Heart left ventricle (tissue), 16 donors: ENCODE data around the gene PRKG1. TPM values are rescaled to one million over a fixed set of nuclear protein-coding genes. Genes with fewer than 3 reads are reported as not detected.

Source experiments
- ATAC-seq, 4 donors: fragments of 200-7000 bp; cut with Tn5 transposase; one replicate each; pipeline ENCODE4 v1.9.1; 2020 to 2022; ENCODE audit warnings: moderate library complexity in 4 of 4, mild to moderate bottlenecking in 3 of 4, moderate number of reproducible peaks in 1 of 4
- DNase-seq, 5 donors: peaks; one replicate each; pipeline ENCODE4 v3.0.0-alpha.2; 2020
- H3K27ac ChIP-seq, 12 donors: fragments of 200-600 bp; sonication (generic) in 4 of 12; one replicate each; pipeline versions ENCODE4 v1.5.0 to v1.8.0; 2016 to 2022; ENCODE audit warnings: mild to moderate bottlenecking in 2 of 12
- H3K27me3 ChIP-seq, 9 donors: fragments of 200-600 bp; sonication (generic) in 2 of 9; one replicate each; pipeline versions ENCODE4 v1.5.1 to v1.8.0; 2016 to 2022; ENCODE audit warnings: mild to moderate bottlenecking in 3 of 9
- H3K36me3 ChIP-seq, 9 donors: fragments of 200-600 bp; sonication (generic) in 2 of 9; one replicate each; pipeline versions ENCODE4 v1.5.0 to v1.8.0; 2018 to 2022; ENCODE audit warnings: mild to moderate bottlenecking in 2 of 9
- H3K4me1 ChIP-seq, 12 donors: fragments of 200-600 bp; sonication (generic) in 4 of 12; one replicate each; pipeline versions ENCODE4 v1.5.0 to v1.8.0; 2016 to 2022; ENCODE audit warnings: mild to moderate bottlenecking in 3 of 12
- H3K4me3 ChIP-seq, 12 donors: fragments of 200-600 bp; sonication (generic) in 4 of 12; one replicate each; pipeline versions ENCODE4 v1.5.0 to v1.8.0; 2017 to 2022; ENCODE audit warnings: mild to moderate bottlenecking in 9 of 12, moderate library complexity in 4 of 12
- H3K9me3 ChIP-seq, 12 donors: fragments of 200-600 bp; sonication (generic) in 4 of 12; one replicate each; pipeline versions ENCODE4 v1.5.0 to v1.8.0; 2016 to 2022; ENCODE audit warnings: mild to moderate bottlenecking in 1 of 12
- CTCF ChIP-seq, 12 donors: fragments of 200-600 bp; sonication (generic) in 4 of 12; IDR thresholded peaks; one replicate each; pipeline versions ENCODE4 v1.5.0 to v1.8.0; 2018 to 2022; ENCODE audit warnings: antibody characterized with exemption in 12 of 12, mild to moderate bottlenecking in 5 of 12
- POLR2A ChIP-seq, 2 donors: fragments of 450-650 bp; IDR thresholded peaks; one replicate each; pipeline ENCODE4 v1.6.1; 2017; ENCODE audit warnings: antibody characterized with exemption in 2 of 2, mild to moderate bottlenecking in 2 of 2, moderate library complexity in 2 of 2
- WGBS, 4 donors: extraction: QIAGEN DNeasy Blood & Tissue Kit in 2 of 4; methylation state at CpG; one replicate each; pipeline versions ENCODE4 v1.1.5 to v1.1.7; 2013 to 2018; 5-methylcytosine and 5-hydroxymethylcytosine counted together
- intact Hi-C, 10 donors: fragments of 100-400 bp; cut with DNase I; formaldehyde crosslinking; loops; one replicate each; pipeline versions ENCODE4 v1.11.1 to v1.14.2; 2022
- polyA plus RNA-seq, 2 donors: library from polyadenylated mRNA; stranded (reverse); fragments of 200-250 nt; gene quantifications; one replicate each; pipeline ENCODE4 v1.2.3, GENCODE V29; 2013
- total RNA-seq, 9 donors: library from RNA; depleted of rRNA in 2 of 9; stranded (reverse); fragments of >200 nt in 2 of 9; fragmentation: NEBNext Ultra II Directional in 3 of 9; extraction: Animal tissue kit (Norgen Biotek cat#: 25700) in 3 of 9; gene quantifications; one replicate each; pipeline versions ENCODE4 v1.1.0 to v1.2.4, GENCODE V29; 2016 to 2023
- donor health status: ischemic (EF 13 %, LVEDD 7.1; RV severe dilation, severe dysfunction).
- donor health status: healthy with polysubstance abuse.
- donor health status: DM: no; HTN: yes; CAD: no.
- donor health status: DM: no; HTN: no; CAD: no.
- donor health status: ischemic (EF 25% LVEDD 6.9; RV normal size, moderate dysfunction).
- donor health status: ischemic (EF 25% LVEDD 5.7; RV mildly dilated, moderate dysfunction).
- donor health status: healthy.
- donor health status: DM: yes; HTN: yes; CAD: no.
- donor health status: ischemic (EF 35%, LVEDD 5.7; RV mildly dilated, moderate dysfunction).
- donor health status: nonischemic (EF 11% LVEDD 7.7; RV severe dilation, severe dysfunction).
- donor health status: DM: yes; HTN: yes; CAD: no.
- donor health status: PGD.
- donor health status: ischemic (EF 29% LVEDD 5.4; RV normal size, mild dysfunction).
- donor health status: nonischemic (EF 23%, LVEDD 6.1; RV moderate dilation, normal function).

Gene PRKG1
- total and polyA plus RNA-seq, 11 donors: 5.5 to 37.3 (median 29.3) TPM

- Histone ChIP-seq H3K4me1 (peaks cover 0 to 18% (median 0%) of the 10 kb centered on the region in 12 donors), H3K27me3 (no peaks in the 10 kb centered on the region), H3K27ac (peak overlapping the region in 4 of 12 donors; percentile 15 to 37 (median 33)), H3K9me3 (no peaks in the 10 kb centered on the region), H3K4me3 (no peak overlapping the region), H3K36me3 (no peaks in the 10 kb centered on the region)
- intact Hi-C loops: no loop called here
- 30 to 44% (median 35%) methylated on average over 3 of the region's 3 CpGs for WGBS, 4 donors
- ATAC-seq: peak in 3 of 4 donors; percentile 71 to 83 (median 77)
- no peak for TF ChIP-seq CTCF (IDR thresholded peaks at IDR 0.05)
- no peak for TF ChIP-seq POLR2A (IDR thresholded peaks at IDR 0.05)
- DNase-seq: no peak
These were observed 1176.2 kb downstream of the PRKG1 start for GRCh38 chr10:52250510-52250909.

- Histone ChIP-seq H3K36me3 (no peaks in the 10 kb centered on the region), H3K27ac (no peak overlapping the region), H3K4me3 (no peak overlapping the region), H3K9me3 (no peaks in the 10 kb centered on the region), H3K27me3 (no peaks in the 10 kb centered on the region), H3K4me1 (peaks cover 0 to 19% (median 0%) of the 10 kb centered on the region in 12 donors)
- ATAC-seq (peak; percentile 81 to 98 (median 85)), DNase-seq (no peak)
- WGBS, 4 donors: 49 to 55% (median 55%) methylated on average over 3 of the region's 3 CpGs
- intact Hi-C loops: no loop called here
- TF ChIP-seq POLR2A (IDR thresholded peaks at IDR 0.05): no peak
- TF ChIP-seq CTCF (IDR thresholded peaks at IDR 0.05): no peak
These were observed 1178.0 kb downstream of the PRKG1 start for GRCh38 chr10:52252307-52252706.

DNA sequence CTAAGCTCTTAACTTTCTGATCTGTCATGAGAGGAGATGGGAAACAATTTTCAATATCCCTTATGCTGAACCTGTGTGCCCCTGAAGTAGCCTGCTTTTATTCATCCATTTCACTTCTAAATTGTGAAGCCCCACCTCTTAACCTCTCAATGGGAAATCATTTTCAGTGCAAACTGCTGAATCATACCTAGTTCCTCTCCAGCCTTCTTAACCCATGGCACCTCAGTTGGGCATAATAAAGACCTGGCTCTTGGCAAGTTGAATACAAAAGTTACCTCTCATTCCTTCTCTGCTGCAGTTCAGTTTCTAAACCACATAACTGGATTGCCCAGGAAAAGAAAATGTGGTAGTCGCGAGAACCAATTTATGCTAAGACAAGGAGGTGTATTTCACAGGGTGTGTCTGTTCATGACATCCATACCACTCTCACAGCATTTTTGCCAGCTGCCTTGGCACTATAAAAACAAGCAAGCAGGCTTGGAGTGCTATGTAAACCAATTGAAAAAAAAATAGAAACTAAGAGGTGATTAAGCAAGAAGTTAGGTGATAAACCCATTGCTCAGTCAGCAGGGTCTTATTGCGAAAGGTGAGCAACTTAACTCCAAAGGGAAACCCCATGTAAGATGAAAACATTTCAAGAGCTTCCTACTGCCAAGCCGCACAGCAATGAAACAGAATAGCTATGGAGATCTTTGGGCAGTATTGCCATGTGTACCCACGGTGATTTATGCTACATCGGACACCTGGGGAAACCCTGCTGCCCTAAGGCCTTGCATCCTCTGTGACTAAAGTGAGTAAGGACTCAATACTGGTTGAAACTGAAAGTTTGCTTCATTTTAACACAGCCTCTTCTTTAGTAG lies 1182.8 kb downstream of the PRKG1 start:
- 91 to 98% (median 93%) methylated on average over 6 of the region's 6 CpGs for WGBS, 4 donors
- no peaks in the 10 kb centered on the region for H3K27me3 ChIP-seq
- no peak for TF ChIP-seq CTCF (IDR thresholded peaks at IDR 0.05)
- no peak for TF ChIP-seq POLR2A (IDR thresholded peaks at IDR 0.05)
- DNase-seq (no peak), ATAC-seq (no peak)
- H3K27ac ChIP-seq: no peak overlapping the region
- H3K4me3 ChIP-seq: no peak overlapping the region
- H3K4me1 ChIP-seq: peaks cover 0 to 13% (median 3%) of the 10 kb centered on the region in 12 donors
- no peaks in the 10 kb centered on the region for H3K9me3 ChIP-seq
- no peaks in the 10 kb centered on the region for H3K36me3 ChIP-seq
- intact Hi-C loops: no loop called here

- intact Hi-C loops: no loop called here
- no peaks in the 10 kb centered on the region for H3K27me3 ChIP-seq
- DNase-seq (no peak), ATAC-seq (no peak)
- H3K4me3 ChIP-seq: no peak overlapping the region
- no peak overlapping the region for H3K27ac ChIP-seq
- H3K9me3 ChIP-seq: no peaks in the 10 kb centered on the region
- TF ChIP-seq CTCF (IDR thresholded peaks at IDR 0.05) (no peak), POLR2A (IDR thresholded peaks at IDR 0.05) (no peak)
- H3K36me3 ChIP-seq: no peaks in the 10 kb centered on the region
- H3K4me1 ChIP-seq: peaks cover 0 to 13% (median 2%) of the 10 kb centered on the region in 12 donors
- WGBS, 4 donors: 67 to 83% (median 78%) methylated on average over 1 of the region's 1 CpG
These were observed 1183.4 kb downstream of the PRKG1 start for GRCh38 chr10:52257692-52258075.
